ENCODE results near the gene TNP2. TPM values are rescaled to one million over a fixed set of nuclear protein-coding genes. Genes with fewer than 3 reads are reported as not detected.

Gene TNP2
- total and polyA plus RNA-seq, 4 donors, result not detected

DNA sequence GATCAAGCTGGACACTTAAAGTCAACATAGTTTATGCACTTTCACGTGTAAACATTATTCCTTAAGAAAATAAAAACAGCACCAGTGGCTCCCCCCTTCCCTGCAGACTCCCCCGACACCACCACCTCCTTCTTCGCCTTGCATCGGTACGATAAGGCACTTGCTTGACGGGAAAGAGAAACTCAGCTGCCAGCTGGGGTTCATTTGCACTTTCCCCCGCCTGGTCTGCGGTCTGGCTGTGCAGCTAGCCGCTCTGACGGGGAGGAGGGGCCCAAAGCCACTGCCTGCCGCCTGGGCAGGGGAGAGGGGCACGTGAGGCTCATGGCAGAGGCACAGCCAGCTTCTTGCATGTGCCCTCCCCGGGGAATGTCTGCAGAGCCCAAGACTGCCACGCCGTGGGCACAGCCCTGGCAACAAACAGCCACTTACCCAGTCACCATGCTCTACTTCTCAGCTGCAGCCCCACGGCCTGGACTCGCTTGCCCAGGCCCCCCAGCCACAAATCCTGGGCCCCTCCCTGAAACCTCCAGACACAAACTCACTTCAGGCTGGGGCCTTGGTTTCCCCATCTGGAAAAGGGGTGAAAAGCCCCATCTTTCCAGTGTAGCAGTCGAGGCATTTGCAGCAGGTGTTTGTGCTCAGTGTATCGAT lies 28.5 kb upstream of the TNP2 start:
- DNase-seq (peak; percentile 62 to 85 (median 72)), ATAC-seq (ENCODE audit: insufficient read depth, low FRiP score) (peak; percentile 74)
- peak overlapping the region in 1 of 2 donors; percentile 65 for H3K27ac ChIP-seq (ENCODE audit: low read depth in 1 of 2, low read length in 1 of 2)
- H3K27me3 ChIP-seq (ENCODE audit: control insufficient read depth in 3 of 3, insufficient read depth in 3 of 3, low read length in 2 of 3), result no peaks in the 10 kb centered on the region
- H3K4me3 ChIP-seq, result no peak overlapping the region
- 10 to 19% methylated on average over 19 of the region's 19 CpGs for WGBS, 2 donors
- H3K36me3 ChIP-seq (ENCODE audit: control insufficient read depth in 4 of 4, insufficient read depth in 4 of 4, low read length in 4 of 4), result no peaks in the 10 kb centered on the region
- H3K9ac ChIP-seq (ENCODE audit: insufficient read depth in 1 of 2, low read length in 2 of 2), result no peak overlapping the region
- peaks cover 3 to 22% (median 6%) of the 10 kb centered on the region in 5 donors for H3K4me1 ChIP-seq (ENCODE audit: control insufficient read depth in 5 of 5, insufficient read depth in 5 of 5, low read length in 5 of 5)
- no peaks in the 10 kb centered on the region for H3K9me3 ChIP-seq (ENCODE audit: control insufficient read depth in 4 of 4, insufficient read depth in 3 of 4, low read length in 3 of 4)
- TF ChIP-seq, protein P1, sequence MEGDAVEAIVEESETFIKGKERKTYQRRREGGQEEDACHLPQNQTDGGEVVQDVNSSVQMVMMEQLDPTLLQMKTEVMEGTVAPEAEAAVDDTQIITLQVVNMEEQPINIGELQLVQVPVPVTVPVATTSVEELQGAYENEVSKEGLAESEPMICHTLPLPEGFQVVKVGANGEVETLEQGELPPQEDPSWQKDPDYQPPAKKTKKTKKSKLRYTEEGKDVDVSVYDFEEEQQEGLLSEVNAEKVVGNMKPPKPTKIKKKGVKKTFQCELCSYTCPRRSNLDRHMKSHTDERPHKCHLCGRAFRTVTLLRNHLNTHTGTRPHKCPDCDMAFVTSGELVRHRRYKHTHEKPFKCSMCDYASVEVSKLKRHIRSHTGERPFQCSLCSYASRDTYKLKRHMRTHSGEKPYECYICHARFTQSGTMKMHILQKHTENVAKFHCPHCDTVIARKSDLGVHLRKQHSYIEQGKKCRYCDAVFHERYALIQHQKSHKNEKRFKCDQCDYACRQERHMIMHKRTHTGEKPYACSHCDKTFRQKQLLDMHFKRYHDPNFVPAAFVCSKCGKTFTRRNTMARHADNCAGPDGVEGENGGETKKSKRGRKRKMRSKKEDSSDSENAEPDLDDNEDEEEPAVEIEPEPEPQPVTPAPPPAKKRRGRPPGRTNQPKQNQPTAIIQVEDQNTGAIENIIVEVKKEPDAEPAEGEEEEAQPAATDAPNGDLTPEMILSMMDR (IDR thresholded peaks at IDR 0.05; ENCODE audit: control extremely low read depth, extremely low read depth), result no peak

DNA sequence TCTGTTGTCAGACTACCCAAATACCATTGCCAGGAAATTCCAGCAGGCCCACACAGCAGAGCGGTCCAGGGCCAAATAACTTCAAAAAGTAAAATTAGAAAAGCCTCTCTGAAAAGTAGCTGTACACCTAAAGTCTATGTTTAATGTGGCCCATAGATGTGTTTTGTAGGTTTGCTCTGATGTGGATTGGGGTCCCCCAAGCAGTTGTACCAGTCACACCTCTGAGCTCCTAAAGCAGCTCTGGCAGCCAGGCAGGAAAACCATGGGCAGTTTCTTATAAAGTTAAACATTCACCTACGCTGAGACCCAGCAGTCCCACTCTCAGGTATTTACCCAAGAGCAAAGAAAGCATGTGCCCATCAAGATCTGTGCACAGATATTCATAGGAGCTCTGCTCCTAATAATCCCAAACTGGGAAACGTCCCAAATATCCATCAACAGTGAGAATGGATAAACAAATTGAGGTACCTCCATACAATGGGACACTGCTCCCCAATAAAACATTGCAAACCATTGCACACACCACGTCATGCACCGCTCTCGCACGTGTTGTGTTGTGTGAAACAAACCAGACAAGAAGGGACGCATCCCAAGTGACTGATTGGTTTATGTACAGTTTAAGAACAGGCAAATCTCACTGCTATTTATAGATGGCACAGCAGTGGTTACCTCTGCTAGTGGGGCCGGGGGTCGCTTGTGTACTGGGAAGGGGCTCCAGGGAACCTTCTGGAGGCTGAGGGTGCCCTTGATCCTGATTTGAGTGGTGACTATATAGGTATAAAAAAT lies 27.8 kb upstream of the TNP2 start:
- ATAC-seq (ENCODE audit: insufficient read depth, low FRiP score), result peak; percentile 29

DNA sequence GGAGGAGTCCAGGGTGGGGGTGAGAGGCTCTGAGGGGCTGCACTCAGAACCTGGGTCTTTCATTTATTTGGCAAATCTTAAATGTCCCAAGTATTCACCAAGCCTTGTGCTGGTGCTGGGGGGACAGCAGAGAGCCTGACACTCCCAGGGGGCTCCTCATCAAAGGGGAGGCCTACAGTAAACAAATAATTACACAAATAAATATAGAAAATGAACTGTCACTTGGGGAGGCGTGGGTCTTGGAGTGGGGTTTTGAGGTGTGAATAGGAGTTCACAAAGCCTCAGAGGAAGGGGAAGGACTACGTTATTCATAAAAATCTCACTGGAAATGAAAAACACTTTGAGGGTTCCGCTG lies 27.2 kb upstream of the TNP2 start:
- 71 to 86% methylated on average over 3 of the region's 3 CpGs for WGBS, 2 donors
- Histone ChIP-seq H3K4me3 (no peak overlapping the region), H3K9me3 (ENCODE audit: control insufficient read depth in 4 of 4, insufficient read depth in 3 of 4, low read length in 3 of 4) (no peaks in the 10 kb centered on the region), H3K4me1 (ENCODE audit: control insufficient read depth in 5 of 5, insufficient read depth in 5 of 5, low read length in 5 of 5) (peaks cover 3 to 22% (median 10%) of the 10 kb centered on the region in 5 donors), H3K27me3 (ENCODE audit: control insufficient read depth in 3 of 3, insufficient read depth in 3 of 3, low read length in 2 of 3) (no peaks in the 10 kb centered on the region), H3K27ac (ENCODE audit: low read depth in 1 of 2, low read length in 1 of 2) (no peak overlapping the region), H3K36me3 (ENCODE audit: control insufficient read depth in 4 of 4, insufficient read depth in 4 of 4, low read length in 4 of 4) (no peaks in the 10 kb centered on the region), H3K9ac (ENCODE audit: insufficient read depth in 1 of 2, low read length in 2 of 2) (no peak overlapping the region)
- ATAC-seq (ENCODE audit: insufficient read depth, low FRiP score) (no peak), DNase-seq (no peak)
- TF ChIP-seq, protein P1 (IDR thresholded peaks at IDR 0.05; ENCODE audit: control extremely low read depth, extremely low read depth), result no peak

More for the DNA sequence above, 27.8 kb upstream of the TNP2 start:
- Histone ChIP-seq H3K27ac (ENCODE audit: low read depth in 1 of 2, low read length in 1 of 2) (peak overlapping the region in 1 of 2 donors; percentile 30), H3K9ac (ENCODE audit: insufficient read depth in 1 of 2, low read length in 2 of 2) (no peak overlapping the region), H3K4me1 (ENCODE audit: control insufficient read depth in 5 of 5, insufficient read depth in 5 of 5, low read length in 5 of 5) (peaks cover 3 to 22% (median 6%) of the 10 kb centered on the region in 5 donors), H3K9me3 (ENCODE audit: control insufficient read depth in 4 of 4, insufficient read depth in 3 of 4, low read length in 3 of 4) (no peaks in the 10 kb centered on the region), H3K36me3 (ENCODE audit: control insufficient read depth in 4 of 4, insufficient read depth in 4 of 4, low read length in 4 of 4) (no peaks in the 10 kb centered on the region), H3K4me3 (no peak overlapping the region), H3K27me3 (ENCODE audit: control insufficient read depth in 3 of 3, insufficient read depth in 3 of 3, low read length in 2 of 3) (no peaks in the 10 kb centered on the region)
- TF ChIP-seq, protein P1 (IDR thresholded peaks at IDR 0.05; ENCODE audit: control extremely low read depth, extremely low read depth), result no peak
- WGBS, 2 donors, result 44 to 50% methylated on average over 10 of the region's 10 CpGs
- DNase-seq, result peak in 2 of 3 donors; percentile 51 to 68

Data from lung (tissue), 12 donors.